Subcutaneous adipose tissue (tissue), 4 donors: ENCODE data around the gene RPS6KC1. TPM values are rescaled to one million over a fixed set of nuclear protein-coding genes. Genes with fewer than 3 reads are reported as not detected.

ENCODE experiments used
- total RNA-seq, 4 donors: library from RNA; depleted of rRNA; stranded (reverse); fragments of >200 nt; gene quantifications; one replicate each; pipeline ENCODE4 v1.1.0, GENCODE V29; 2016
- TF ChIP-seq, protein P1 (sequence below): fragments of 450-650 bp; IDR thresholded peaks from one replicate; pipeline ENCODE4 v1.5.1; 2016; ENCODE audit warnings: low read depth, mild to moderate bottlenecking, control low read depth, antibody characterized with exemption, moderate library complexity

The RPS6KC1 gene
- total RNA-seq, 4 donors from 2014 or later: 22.6 to 30.7 (median 25.3) TPM

DNA sequence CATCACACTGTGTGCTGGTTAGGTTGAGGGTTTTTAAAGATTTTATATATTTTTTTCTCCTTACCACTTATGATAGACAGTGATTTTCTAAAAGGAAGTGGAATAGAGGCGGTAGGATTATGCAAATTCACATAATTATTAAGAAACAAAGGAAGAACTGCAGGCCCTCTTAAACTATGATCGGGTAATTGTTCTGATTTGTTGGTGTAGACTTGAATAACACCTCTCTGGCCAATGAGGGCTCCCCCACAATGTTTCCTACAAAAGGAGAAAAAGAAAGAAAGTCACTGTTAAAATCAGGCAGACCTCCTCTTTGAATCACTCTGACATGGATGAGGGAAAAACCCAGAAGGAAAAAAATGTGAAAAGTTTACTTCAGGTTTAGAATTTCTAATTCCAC lies 241.6 kb downstream of the RPS6KC1 start:
- TF ChIP-seq, protein P1, sequence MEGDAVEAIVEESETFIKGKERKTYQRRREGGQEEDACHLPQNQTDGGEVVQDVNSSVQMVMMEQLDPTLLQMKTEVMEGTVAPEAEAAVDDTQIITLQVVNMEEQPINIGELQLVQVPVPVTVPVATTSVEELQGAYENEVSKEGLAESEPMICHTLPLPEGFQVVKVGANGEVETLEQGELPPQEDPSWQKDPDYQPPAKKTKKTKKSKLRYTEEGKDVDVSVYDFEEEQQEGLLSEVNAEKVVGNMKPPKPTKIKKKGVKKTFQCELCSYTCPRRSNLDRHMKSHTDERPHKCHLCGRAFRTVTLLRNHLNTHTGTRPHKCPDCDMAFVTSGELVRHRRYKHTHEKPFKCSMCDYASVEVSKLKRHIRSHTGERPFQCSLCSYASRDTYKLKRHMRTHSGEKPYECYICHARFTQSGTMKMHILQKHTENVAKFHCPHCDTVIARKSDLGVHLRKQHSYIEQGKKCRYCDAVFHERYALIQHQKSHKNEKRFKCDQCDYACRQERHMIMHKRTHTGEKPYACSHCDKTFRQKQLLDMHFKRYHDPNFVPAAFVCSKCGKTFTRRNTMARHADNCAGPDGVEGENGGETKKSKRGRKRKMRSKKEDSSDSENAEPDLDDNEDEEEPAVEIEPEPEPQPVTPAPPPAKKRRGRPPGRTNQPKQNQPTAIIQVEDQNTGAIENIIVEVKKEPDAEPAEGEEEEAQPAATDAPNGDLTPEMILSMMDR: no peak

DNA sequence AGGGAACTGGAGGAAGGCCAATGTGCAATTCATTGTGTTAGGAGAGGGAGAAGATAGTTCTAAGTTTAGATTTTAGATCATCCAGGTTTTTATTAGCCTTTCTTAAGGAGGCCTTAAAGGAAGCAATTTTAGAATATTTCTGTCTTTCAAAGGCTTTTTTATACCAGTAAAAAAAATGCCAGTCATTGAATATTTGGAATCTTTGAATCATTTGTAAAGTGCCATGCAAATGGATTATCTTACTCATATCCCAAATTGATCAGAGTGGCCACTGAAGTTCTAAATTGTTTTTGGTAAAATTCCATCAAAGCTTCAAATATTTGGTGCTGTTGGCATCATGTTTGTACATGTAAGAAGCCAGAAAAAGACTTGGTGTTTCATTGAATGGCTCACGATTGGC lies 244.8 kb downstream of the RPS6KC1 start:
- TF ChIP-seq, protein P1: no peak

DNA sequence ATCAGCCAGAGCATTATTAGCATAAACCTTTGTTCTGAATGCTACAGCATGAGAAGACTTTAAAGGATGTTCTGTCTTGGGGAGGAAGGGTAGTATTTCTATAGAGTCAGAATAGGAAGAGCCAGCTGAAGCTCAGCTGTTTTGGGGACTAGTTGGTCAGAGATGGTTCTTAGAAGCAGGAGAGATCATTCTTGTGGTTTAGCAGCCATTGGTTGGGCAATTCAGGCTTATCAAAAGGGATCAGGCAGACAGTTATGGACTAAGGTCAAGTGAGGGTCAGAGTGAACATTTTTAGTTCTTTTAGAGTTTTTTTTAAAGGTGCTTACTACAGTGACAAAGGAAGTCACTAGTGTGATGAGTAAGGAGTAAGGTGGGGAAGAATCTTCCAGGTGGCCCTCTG lies 245.5 kb downstream of the RPS6KC1 start:
- TF ChIP-seq, protein P1: no peak

DNA sequence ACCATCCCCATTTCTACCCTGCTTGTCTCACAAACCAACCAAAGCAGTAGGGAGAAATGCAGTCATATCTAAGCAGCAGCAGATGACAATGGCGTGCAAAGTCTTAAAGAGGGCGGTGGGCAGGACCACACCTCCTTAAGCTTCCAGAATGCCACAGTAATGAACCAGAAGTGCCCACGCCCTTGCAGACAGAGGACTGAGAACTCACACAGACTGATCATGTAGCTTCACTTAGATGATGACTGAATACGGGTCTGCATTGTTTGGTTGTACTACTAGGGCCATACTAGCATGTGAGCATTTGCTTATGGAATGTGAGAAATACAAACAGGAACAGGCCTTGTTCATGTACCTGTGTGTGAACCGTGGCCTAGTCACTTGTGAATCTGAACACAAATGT lies 246.0 kb downstream of the RPS6KC1 start:
- TF ChIP-seq, protein P1: no peak

DNA sequence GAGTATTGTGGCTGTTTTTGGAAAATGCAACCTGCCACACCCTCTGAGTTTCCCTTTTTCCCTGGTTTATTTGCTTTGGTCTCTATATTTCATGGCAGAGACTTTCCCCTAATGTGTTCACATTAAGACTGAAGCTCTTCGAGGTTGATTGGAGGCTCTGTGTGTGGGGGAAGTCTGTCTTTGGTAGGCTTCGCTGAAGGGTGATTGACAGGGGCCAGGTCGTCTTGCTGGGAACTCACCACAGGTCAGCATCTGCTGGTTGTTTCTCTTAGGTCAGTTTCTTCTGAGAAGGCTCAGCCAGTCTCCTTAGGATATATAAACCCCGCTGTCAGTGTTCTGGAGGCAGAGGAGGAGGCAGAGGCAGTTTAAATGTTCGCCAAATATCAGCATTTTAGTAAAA lies 249.4 kb downstream of the RPS6KC1 start:
- TF ChIP-seq, protein P1: no peak

DNA sequence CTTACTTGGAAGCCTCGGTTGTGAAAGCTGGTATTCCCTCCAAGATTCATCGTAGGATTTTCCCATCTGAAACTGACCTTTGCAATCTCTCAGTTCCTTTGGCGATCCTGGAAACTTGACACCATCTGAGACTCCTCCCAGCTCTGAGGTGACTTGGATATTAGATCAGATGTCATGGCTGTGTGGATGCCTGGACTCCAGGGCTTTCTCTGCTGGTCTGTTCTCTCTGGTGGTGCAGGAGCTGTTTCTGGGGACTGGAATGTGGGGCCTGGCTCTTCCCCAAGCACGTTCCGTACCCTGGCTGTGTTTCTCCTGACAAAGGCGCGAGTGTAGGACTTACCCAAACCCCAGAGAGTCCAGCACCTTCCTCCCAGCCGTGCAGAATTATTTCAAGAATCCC lies 252.2 kb downstream of the RPS6KC1 start:
- TF ChIP-seq, protein P1: no peak

DNA sequence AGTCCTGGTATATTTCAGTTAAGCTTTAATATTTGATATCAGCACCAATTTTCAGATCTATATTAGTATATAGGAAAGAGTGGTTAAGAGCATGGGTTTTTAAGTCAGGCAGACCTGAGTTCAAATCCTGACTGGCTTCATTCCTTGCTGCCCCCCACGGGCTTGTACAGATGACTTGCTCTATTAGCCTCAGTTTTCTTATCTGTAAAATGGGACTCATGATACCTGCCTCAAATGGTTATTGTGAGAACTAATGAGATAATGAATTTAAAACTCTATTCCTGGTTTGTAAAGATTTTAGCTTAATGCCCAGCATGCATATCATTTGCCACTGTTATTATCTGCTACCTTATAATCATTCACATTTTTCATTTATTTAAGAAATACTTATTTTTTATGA lies 264.5 kb downstream of the RPS6KC1 start:
- TF ChIP-seq, protein P1: no peak
